KOPT-K1 (cell line): ENCODE results near the gene DRAP1.
A peak's percentile ranks its signal among the peaks of the same experiment; 100 is the strongest.
"Not testable (repeated sequence)": the region's sequence is repeated elsewhere in the genome, so short reads cannot be mapped to it uniquely, and the experiment has no call there.

Source experiments
- H3K27ac ChIP-seq: fragments of 200-600 bp; sonication (generic); 2 replicates; pipeline ENCODE4 v1.5.1; 2016; ENCODE audit warnings: antibody characterized with exemption, mild to moderate bottlenecking, low read depth, low read length; ENCODE audit not compliant: poor library complexity, severe bottlenecking
- H3K36me3 ChIP-seq: fragments of 200-600 bp; sonication (generic); 2 replicates; pipeline ENCODE4 v1.5.1; 2017; ENCODE audit warnings: antibody characterized with exemption, mild to moderate bottlenecking, low read length, moderate library complexity; ENCODE audit not compliant: insufficient read depth
- H3K9me3 ChIP-seq: fragments of 200-600 bp; sonication (generic); 2 replicates; pipeline ENCODE4 v1.5.1; 2017; ENCODE audit warnings: antibody characterized with exemption, low read length, mild to moderate bottlenecking; ENCODE audit not compliant: insufficient read depth, poor library complexity, severe bottlenecking

The DRAP1 gene

GRCh38 chr11:65931773-65932557, 12.7 kb downstream of the DRAP1 start:
- no peaks in the 10 kb centered on the region for H3K9me3 ChIP-seq
- H3K36me3 ChIP-seq, result no peaks in the 10 kb centered on the region
- peak overlapping the region; percentile 37 for H3K27ac ChIP-seq

GRCh38 chr11:65932558-65932919, 13.3 kb downstream of the DRAP1 start:
- Histone ChIP-seq H3K36me3 (no peaks in the 10 kb centered on the region), H3K9me3 (no peaks in the 10 kb centered on the region), H3K27ac (no peak overlapping the region)

GRCh38 chr11:65934014-65934413, 14.8 kb downstream of the DRAP1 start:
- no peaks in the 10 kb centered on the region for H3K36me3 ChIP-seq
- H3K9me3 ChIP-seq, result no peaks in the 10 kb centered on the region
- no peak overlapping the region for H3K27ac ChIP-seq

- Histone ChIP-seq H3K27ac (no peak overlapping the region), H3K36me3 (no peaks in the 10 kb centered on the region), H3K9me3 (no peaks in the 10 kb centered on the region)
These were observed 18.5 kb downstream of the DRAP1 start for GRCh38 chr11:65937766-65938165.

- Histone ChIP-seq H3K27ac (no peak overlapping the region), H3K36me3 (no peaks in the 10 kb centered on the region), H3K9me3 (no peaks in the 10 kb centered on the region)
These were observed 22.6 kb downstream of the DRAP1 start for GRCh38 chr11:65941720-65942310.

GRCh38 chr11:65942531-65942930, 23.3 kb downstream of the DRAP1 start:
- Histone ChIP-seq H3K9me3 (no peaks in the 10 kb centered on the region), H3K36me3 (no peaks in the 10 kb centered on the region), H3K27ac (no peak overlapping the region)

GRCh38 chr11:65944191-65944590, 25.0 kb downstream of the DRAP1 start:
- H3K9me3 ChIP-seq, result no peaks in the 10 kb centered on the region
- no peak overlapping the region for H3K27ac ChIP-seq
- no peaks in the 10 kb centered on the region for H3K36me3 ChIP-seq

- no peak overlapping the region for H3K27ac ChIP-seq
- H3K36me3 ChIP-seq, result no peaks in the 10 kb centered on the region
These were observed 25.5 kb downstream of the DRAP1 start for GRCh38 chr11:65944767-65945166.

GRCh38 chr11:65945430-65945911, 26.2 kb downstream of the DRAP1 start, which contains the start of gene TSGA10IP:
Gene TSGA10IP, plus strand, starts transcription at chr11:65945480. Its CDS starts 196 bp downstream, at chr11:65945676.
- H3K9me3 ChIP-seq, result no peaks in the 10 kb centered on the region
- no peaks in the 10 kb centered on the region for H3K36me3 ChIP-seq
- H3K27ac ChIP-seq, result no peak within 1 kb of the TSS

More at GRCh38 chr11:65944767-65945166, 25.5 kb downstream of the DRAP1 start:
- H3K9me3 ChIP-seq, result no peaks in the 10 kb centered on the region

- Histone ChIP-seq H3K27ac (no peak overlapping the region), H3K9me3 (no peaks in the 10 kb centered on the region), H3K36me3 (no peaks in the 10 kb centered on the region)
These were observed 26.8 kb downstream of the DRAP1 start for GRCh38 chr11:65945941-65946558.

- Histone ChIP-seq H3K9me3 (no peaks in the 10 kb centered on the region), H3K36me3 (no peaks in the 10 kb centered on the region), H3K27ac (no peak overlapping the region)
These were observed 27.4 kb downstream of the DRAP1 start for GRCh38 chr11:65946655-65947054.

GRCh38 chr11:65947133-65947532, 27.9 kb downstream of the DRAP1 start:
- H3K9me3 ChIP-seq, result no peaks in the 10 kb centered on the region
- H3K27ac ChIP-seq, result no peak overlapping the region
- no peaks in the 10 kb centered on the region for H3K36me3 ChIP-seq

GRCh38 chr11:65947603-65948125, 28.4 kb downstream of the DRAP1 start:
- Histone ChIP-seq H3K36me3 (no peaks in the 10 kb centered on the region), H3K27ac (no peak overlapping the region)

GRCh38 chr11:65950711-65951110, 31.5 kb downstream of the DRAP1 start:
- not testable (repeated sequence) for H3K27ac ChIP-seq, H3K9me3 ChIP-seq, H3K36me3 ChIP-seq

More at GRCh38 chr11:65947603-65948125, 28.4 kb downstream of the DRAP1 start:
- no peaks in the 10 kb centered on the region for H3K9me3 ChIP-seq

- H3K27ac ChIP-seq, H3K36me3 ChIP-seq, H3K9me3 ChIP-seq: not testable (repeated sequence)
These were observed 32.4 kb downstream of the DRAP1 start for GRCh38 chr11:65951641-65952040.
